Measurements from ENCODE around the gene CNTN5. TPM values are rescaled to one million over a fixed set of nuclear protein-coding genes. Genes with fewer than 3 reads are reported as not detected.

CNTN5 gene
- total RNA-seq, 1 experiment from 2014 or later = not detected

GRCh38 chr11:99177446-99177845 lies 156.7 kb downstream of the CNTN5 start:
- TF ChIP-seq CTCF (IDR thresholded peaks at IDR 0.05; ENCODE audit: unreplicated experiment) = no peak
- Mint-ChIP-seq H3K4me1 (ENCODE audit: insufficient read depth, unreplicated experiment) (no peaks in the 10 kb centered on the region), H3K27ac (ENCODE audit: low read depth, unreplicated experiment) (no peak overlapping the region), H3K27me3 (ENCODE audit: insufficient read depth, unreplicated experiment) (peaks cover 74% of the 10 kb centered on the region), H3K4me3 (ENCODE audit: unreplicated experiment) (no peak overlapping the region), H3K36me3 (ENCODE audit: insufficient read depth, unreplicated experiment) (no peaks in the 10 kb centered on the region), H3K9me3 (ENCODE audit: unreplicated experiment) (no peaks in the 10 kb centered on the region)
- no TSS peak for BruUV-seq (replicated peaks)
- no peak for DNase-seq (ENCODE audit: unreplicated experiment)
- ChIA-PET CTCF (no interaction called here), POLR2A (no interaction called here)
- intact Hi-C loops (cut with micrococcal nuclease) = no loop called here

GRCh38 chr11:99184146-99184545 lies 163.4 kb downstream of the CNTN5 start:
- Mint-ChIP-seq H3K4me3 (ENCODE audit: unreplicated experiment) (no peak overlapping the region), H3K9me3 (ENCODE audit: unreplicated experiment) (no peaks in the 10 kb centered on the region), H3K4me1 (ENCODE audit: insufficient read depth, unreplicated experiment) (no peaks in the 10 kb centered on the region), H3K27ac (ENCODE audit: low read depth, unreplicated experiment) (no peak overlapping the region), H3K36me3 (ENCODE audit: insufficient read depth, unreplicated experiment) (no peaks in the 10 kb centered on the region), H3K27me3 (ENCODE audit: insufficient read depth, unreplicated experiment) (peaks cover 81% of the 10 kb centered on the region)
- POLR2A ChIA-PET = no interaction called here
- DNase-seq (ENCODE audit: unreplicated experiment) = no peak
- no TSS peak for BruUV-seq (replicated peaks)
- TF ChIP-seq CTCF (IDR thresholded peaks at IDR 0.05; ENCODE audit: unreplicated experiment) = no peak
- CTCF ChIA-PET = no interaction called here
- intact Hi-C loops (cut with micrococcal nuclease) = no loop called here

GRCh38 chr11:99188221-99188620 lies 167.5 kb downstream of the CNTN5 start:
- no peak overlapping the region for H3K4me3 Mint-ChIP-seq (ENCODE audit: unreplicated experiment)
- intact Hi-C loops (cut with micrococcal nuclease) = no loop called here
- no peaks in the 10 kb centered on the region for H3K9me3 Mint-ChIP-seq (ENCODE audit: unreplicated experiment)
- H3K27ac Mint-ChIP-seq (ENCODE audit: low read depth, unreplicated experiment) = no peak overlapping the region
- TF ChIP-seq CTCF (IDR thresholded peaks at IDR 0.05; ENCODE audit: unreplicated experiment) = no peak
- H3K36me3 Mint-ChIP-seq (ENCODE audit: insufficient read depth, unreplicated experiment) = no peaks in the 10 kb centered on the region
- H3K27me3 Mint-ChIP-seq (ENCODE audit: insufficient read depth, unreplicated experiment) = peaks cover 83% of the 10 kb centered on the region
- CTCF ChIA-PET = no interaction called here
- BruUV-seq (replicated peaks) = no TSS peak
- POLR2A ChIA-PET = no interaction called here
- H3K4me1 Mint-ChIP-seq (ENCODE audit: insufficient read depth, unreplicated experiment) = no peaks in the 10 kb centered on the region
- DNase-seq (ENCODE audit: unreplicated experiment) = no peak

- H3K4me1 Mint-ChIP-seq (ENCODE audit: insufficient read depth, unreplicated experiment) = no peaks in the 10 kb centered on the region
- CTCF ChIA-PET = interaction anchor here (0.6 kb wide), 1 partner anchor 35 kb away, joined by 4 read pairs; no protein-coding TSS in a partner anchor
- no TSS peak for BruUV-seq (replicated peaks)
- intact Hi-C loops (cut with micrococcal nuclease) = no loop called here
- H3K36me3 Mint-ChIP-seq (ENCODE audit: insufficient read depth, unreplicated experiment) = no peaks in the 10 kb centered on the region
- POLR2A ChIA-PET = interaction anchor here (1.4 kb wide), 1 partner anchor 10 kb away, joined by 3 read pairs; no protein-coding TSS in a partner anchor
- H3K27ac Mint-ChIP-seq (ENCODE audit: low read depth, unreplicated experiment) = no peak overlapping the region
- H3K27me3 Mint-ChIP-seq (ENCODE audit: insufficient read depth, unreplicated experiment) = peaks cover 70% of the 10 kb centered on the region
- DNase-seq (ENCODE audit: unreplicated experiment) = no peak
- H3K9me3 Mint-ChIP-seq (ENCODE audit: unreplicated experiment) = no peaks in the 10 kb centered on the region
- H3K4me3 Mint-ChIP-seq (ENCODE audit: unreplicated experiment) = no peak overlapping the region
- TF ChIP-seq CTCF (IDR thresholded peaks at IDR 0.05; ENCODE audit: unreplicated experiment) = no peak
These were observed 172.0 kb downstream of the CNTN5 start for GRCh38 chr11:99192716-99193115.

Data from MCF 10A (cell line).